Skeletal muscle tissue (tissue), 4 donors: ENCODE data around the gene IGSF21. TPM values are rescaled to one million over a fixed set of nuclear protein-coding genes. Genes with fewer than 3 reads are reported as not detected.
"Not testable (repeated sequence)": the region's sequence is repeated elsewhere in the genome, so short reads cannot be mapped to it uniquely, and the experiment has no call there.

Experiments used
- H3K27ac ChIP-seq: one replicate; pipeline ENCODE4 v1.7.0; 2013; ENCODE audit warnings: mild to moderate bottlenecking, low read depth, low read length, inconsistent platforms
- H3K27me3 ChIP-seq, 3 donors: one replicate each; pipeline ENCODE4 v1.7.0; 2013; ENCODE audit warnings: low read length in 3 of 3; ENCODE audit not compliant: control insufficient read depth in 3 of 3, insufficient read depth in 3 of 3
- H3K36me3 ChIP-seq, 3 donors: one replicate each; pipeline ENCODE4 v1.7.0; 2013; ENCODE audit warnings: low read length in 3 of 3; ENCODE audit not compliant: control insufficient read depth in 3 of 3, insufficient read depth in 3 of 3
- H3K4me1 ChIP-seq, 3 donors: one replicate each; pipeline ENCODE4 v1.7.0; 2013; ENCODE audit warnings: low read length in 3 of 3, mild to moderate bottlenecking in 3 of 3; ENCODE audit not compliant: control insufficient read depth in 3 of 3, insufficient read depth in 3 of 3
- H3K4me3 ChIP-seq, 3 donors: one replicate each; pipeline ENCODE4 v1.7.0; 2013; ENCODE audit warnings: low read length in 3 of 3
- H3K9ac ChIP-seq, 3 donors: one replicate each; pipeline ENCODE4 v1.7.0; 2013; ENCODE audit warnings: low read length in 3 of 3, mild to moderate bottlenecking in 3 of 3, moderate library complexity in 2 of 3, low read depth in 1 of 3
- H3K9me3 ChIP-seq, 3 donors: one replicate each; pipeline ENCODE4 v1.7.0; 2013; ENCODE audit warnings: low read length in 3 of 3; ENCODE audit not compliant: control insufficient read depth in 3 of 3
- total RNA-seq: library from RNA; depleted of rRNA; stranded (reverse); fragments of >200 nt; gene quantifications from one replicate; pipeline ENCODE4 v1.2.3, GENCODE V29; 2014
- donor health status: Osteomylitis.

IGSF21 gene
- total RNA-seq, 1 donor from 2014 or later = not detected

GRCh38 chr1:18416126-18416525 is 308.5 kb downstream of the IGSF21 start:
- not testable (repeated sequence) for H3K9me3 ChIP-seq, H3K36me3 ChIP-seq, H3K4me1 ChIP-seq, H3K27ac ChIP-seq, H3K4me3 ChIP-seq, H3K9ac ChIP-seq
- H3K27me3 ChIP-seq = peaks cover 6 to 26% (median 10%) of the 10 kb centered on the region in 3 donors

- no peak overlapping the region for H3K27ac ChIP-seq
- no peaks in the 10 kb centered on the region for H3K4me1 ChIP-seq
- no peak overlapping the region for H3K4me3 ChIP-seq
- peaks cover 10 to 28% (median 11%) of the 10 kb centered on the region in 3 donors for H3K27me3 ChIP-seq
- no peak overlapping the region for H3K9ac ChIP-seq
- H3K36me3 ChIP-seq = no peaks in the 10 kb centered on the region
- H3K9me3 ChIP-seq = peaks cover 0 to 2% (median 0%) of the 10 kb centered on the region in 3 donors
These were observed 310.0 kb downstream of the IGSF21 start for GRCh38 chr1:18417316-18418269.

GRCh38 chr1:18419113-18419844 is 311.7 kb downstream of the IGSF21 start:
- no peaks in the 10 kb centered on the region for H3K4me1 ChIP-seq
- H3K27ac ChIP-seq = no peak overlapping the region
- H3K9ac ChIP-seq = no peak overlapping the region
- no peaks in the 10 kb centered on the region for H3K9me3 ChIP-seq
- H3K4me3 ChIP-seq = no peak overlapping the region
- peaks cover 6 to 23% (median 6%) of the 10 kb centered on the region in 3 donors for H3K27me3 ChIP-seq
- no peaks in the 10 kb centered on the region for H3K36me3 ChIP-seq

GRCh38 chr1:18419845-18420184 is 312.2 kb downstream of the IGSF21 start:
- H3K36me3 ChIP-seq = no peaks in the 10 kb centered on the region
- no peak overlapping the region for H3K4me3 ChIP-seq
- no peaks in the 10 kb centered on the region for H3K9me3 ChIP-seq
- no peaks in the 10 kb centered on the region for H3K4me1 ChIP-seq
- H3K9ac ChIP-seq = no peak overlapping the region
- H3K27ac ChIP-seq = no peak overlapping the region
- peaks cover under 1 to 18% (median 6%) of the 10 kb centered on the region in 3 donors for H3K27me3 ChIP-seq

GRCh38 chr1:18422076-18422777 is 314.6 kb downstream of the IGSF21 start:
- H3K9me3 ChIP-seq = peaks cover 0 to 6% (median 3%) of the 10 kb centered on the region in 3 donors
- H3K4me1 ChIP-seq = no peaks in the 10 kb centered on the region
- H3K9ac ChIP-seq = no peak overlapping the region
- peaks cover 0 to 11% (median 6%) of the 10 kb centered on the region in 3 donors for H3K27me3 ChIP-seq
- H3K36me3 ChIP-seq = no peaks in the 10 kb centered on the region
- H3K27ac ChIP-seq = no peak overlapping the region
- H3K4me3 ChIP-seq = no peak overlapping the region

- Histone ChIP-seq H3K9ac (no peak overlapping the region), H3K4me3 (no peak overlapping the region), H3K27me3 (peaks cover 0 to 11% (median 6%) of the 10 kb centered on the region in 3 donors), H3K27ac (no peak overlapping the region), H3K4me1 (no peaks in the 10 kb centered on the region), H3K36me3 (no peaks in the 10 kb centered on the region), H3K9me3 (peaks cover 0 to 6% (median 3%) of the 10 kb centered on the region in 3 donors)
These were observed 315.4 kb downstream of the IGSF21 start for GRCh38 chr1:18422954-18423353.

GRCh38 chr1:18426580-18426979 is 319.0 kb downstream of the IGSF21 start:
- Histone ChIP-seq H3K9ac (no peak overlapping the region), H3K27ac (no peak overlapping the region), H3K9me3 (peaks cover 0 to 6% (median 3%) of the 10 kb centered on the region in 3 donors), H3K36me3 (no peaks in the 10 kb centered on the region), H3K4me3 (no peak overlapping the region), H3K27me3 (peaks cover 0 to 8% (median 4%) of the 10 kb centered on the region in 3 donors), H3K4me1 (no peaks in the 10 kb centered on the region)
